ENCODE measurements around the gene SF1.
A peak's percentile ranks its signal among the peaks of the same experiment; 100 is the strongest.

- TF ChIP-seq POLR2AphosphoS5 (IDR thresholded peaks at IDR 0.05; ENCODE audit: low read depth, low read length) (no peak; the same call in 1 of the 2 replicates), POLR2A (IDR thresholded peaks at IDR 0.05; ENCODE audit: low read depth, low read length) (peak; percentile 48; the same call in 1 of the 2 replicates), TAF1 (IDR thresholded peaks at IDR 0.05; ENCODE audit: borderline replicate concordance, low read depth, low read length) (no peak)
These were observed 18.3 kb downstream of the SF1 start, which contains the start of gene PYGM for GRCh38 chr11:64759722-64760719.

All from GM12892 (cell line).